ENCODE results near the gene INTS6.

The INTS6 gene

GRCh38 chr13:51481656-51482055, 28.8 kb upstream of the INTS6 start:
- H4K20me1 ChIP-seq (ENCODE audit: insufficient read depth, low read length) = no peaks in the 10 kb centered on the region
- no peak overlapping the region for H3K9ac ChIP-seq (ENCODE audit: low read length)
- no peaks in the 10 kb centered on the region for H3K27me3 ChIP-seq (replicated peaks; ENCODE audit: insufficient read depth, low read length)
- H3K36me3 ChIP-seq (replicated peaks; ENCODE audit: insufficient read depth, low read length) = no peaks in the 10 kb centered on the region
- H3K9me2 ChIP-seq (replicated peaks; ENCODE audit: insufficient read depth, low read length) = no peaks in the 10 kb centered on the region
- no peaks in the 10 kb centered on the region for H3F3A ChIP-seq (ENCODE audit: insufficient read depth, low read length)
- TF ChIP-seq EZH2phosphoT487 (IDR thresholded peaks at IDR 0.05; ENCODE audit: low read length) (no peak), CTCF (IDR thresholded peaks at IDR 0.05; ENCODE audit: low read length) (no peak), EZH2 (optimal IDR thresholded peaks at IDR 0.05; ENCODE audit: low read depth, low read length) (no peak)
- no peak overlapping the region for H3K27ac ChIP-seq (ENCODE audit: low read length)
- DNase-seq = no peak
- H3K79me2 ChIP-seq (ENCODE audit: low read length) = no peaks in the 10 kb centered on the region
- no peaks in the 10 kb centered on the region for H3K9me3 ChIP-seq (replicated peaks; ENCODE audit: insufficient read depth, low read length)
- no peak overlapping the region for H3K4me2 ChIP-seq (ENCODE audit: low read depth, low read length)
- H3K4me3 ChIP-seq (ENCODE audit: low read length) = no peak overlapping the region
- no peaks in the 10 kb centered on the region for H3K4me1 ChIP-seq (ENCODE audit: low read length)
- H2AFZ ChIP-seq (ENCODE audit: low read length) = no peak overlapping the region

GRCh38 chr13:51479199-51479523, 26.3 kb upstream of the INTS6 start:
- Histone ChIP-seq H3K4me3 (ENCODE audit: low read length) (no peak overlapping the region), H3K36me3 (replicated peaks; ENCODE audit: insufficient read depth, low read length) (no peaks in the 10 kb centered on the region), H2AFZ (ENCODE audit: low read length) (no peak overlapping the region), H3K27me3 (replicated peaks; ENCODE audit: insufficient read depth, low read length) (no peaks in the 10 kb centered on the region), H3F3A (ENCODE audit: insufficient read depth, low read length) (no peaks in the 10 kb centered on the region), H4K20me1 (ENCODE audit: insufficient read depth, low read length) (no peaks in the 10 kb centered on the region), H3K79me2 (ENCODE audit: low read length) (no peaks in the 10 kb centered on the region), H3K9me2 (replicated peaks; ENCODE audit: insufficient read depth, low read length) (no peaks in the 10 kb centered on the region), H3K4me2 (ENCODE audit: low read depth, low read length) (no peak overlapping the region), H3K9me3 (replicated peaks; ENCODE audit: insufficient read depth, low read length) (no peaks in the 10 kb centered on the region), H3K4me1 (ENCODE audit: low read length) (no peaks in the 10 kb centered on the region), H3K9ac (ENCODE audit: low read length) (no peak overlapping the region), H3K27ac (ENCODE audit: low read length) (no peak overlapping the region)
- TF ChIP-seq EZH2 (optimal IDR thresholded peaks at IDR 0.05; ENCODE audit: low read depth, low read length) (no peak), EZH2phosphoT487 (IDR thresholded peaks at IDR 0.05; ENCODE audit: low read length) (no peak), CTCF (IDR thresholded peaks at IDR 0.05; ENCODE audit: low read length) (no peak)
- no peak for DNase-seq

GRCh38 chr13:51478418-51479198, 25.8 kb upstream of the INTS6 start:
- no peak overlapping the region for H2AFZ ChIP-seq (ENCODE audit: low read length)
- no peaks in the 10 kb centered on the region for H4K20me1 ChIP-seq (ENCODE audit: insufficient read depth, low read length)
- no peaks in the 10 kb centered on the region for H3K9me2 ChIP-seq (replicated peaks; ENCODE audit: insufficient read depth, low read length)
- H3K9me3 ChIP-seq (replicated peaks; ENCODE audit: insufficient read depth, low read length) = no peaks in the 10 kb centered on the region
- TF ChIP-seq EZH2phosphoT487 (IDR thresholded peaks at IDR 0.05; ENCODE audit: low read length) = no peak
- no peak for TF ChIP-seq CTCF (IDR thresholded peaks at IDR 0.05; ENCODE audit: low read length)
- TF ChIP-seq EZH2 (optimal IDR thresholded peaks at IDR 0.05; ENCODE audit: low read depth, low read length) = no peak
- no peak overlapping the region for H3K4me3 ChIP-seq (ENCODE audit: low read length)
- H3K9ac ChIP-seq (ENCODE audit: low read length) = no peak overlapping the region
- no peaks in the 10 kb centered on the region for H3K4me1 ChIP-seq (ENCODE audit: low read length)
- H3F3A ChIP-seq (ENCODE audit: insufficient read depth, low read length) = no peaks in the 10 kb centered on the region
- no peak overlapping the region for H3K27ac ChIP-seq (ENCODE audit: low read length)
- H3K36me3 ChIP-seq (replicated peaks; ENCODE audit: insufficient read depth, low read length) = no peaks in the 10 kb centered on the region
- no peak for DNase-seq
- no peaks in the 10 kb centered on the region for H3K79me2 ChIP-seq (ENCODE audit: low read length)
- no peak overlapping the region for H3K4me2 ChIP-seq (ENCODE audit: low read depth, low read length)
- H3K27me3 ChIP-seq (replicated peaks; ENCODE audit: insufficient read depth, low read length) = no peaks in the 10 kb centered on the region
